Heart right ventricle (tissue), 16 donors: ENCODE results near the gene ATN1. TPM values are rescaled to one million over a fixed set of nuclear protein-coding genes. Genes with fewer than 3 reads are reported as not detected.
"Not testable (repeated sequence)": the region's sequence is repeated elsewhere in the genome, so short reads cannot be mapped to it uniquely, and the experiment has no call there.

Source experiments
- ATAC-seq, 8 donors: fragments of 200-7000 bp; cut with Tn5 transposase; one replicate each; pipeline ENCODE4 v1.9.1; 2020; ENCODE audit warnings: mild to moderate bottlenecking in 8 of 8, moderate library complexity in 8 of 8, moderate number of reproducible peaks in 1 of 8
- DNase-seq, 2 donors: peaks; one replicate each; pipeline ENCODE4 v3.0.0-alpha.2; 2020
- H3K27ac ChIP-seq, 10 donors: fragments of 200-600 bp; sonication (generic) in 2 of 10; one replicate each; pipeline versions ENCODE4 v1.5.0 to v1.8.0; 2020 to 2022; ENCODE audit warnings: mild to moderate bottlenecking in 3 of 10
- H3K27me3 ChIP-seq, 7 donors: fragments of 200-600 bp; one replicate each; pipeline ENCODE4 v1.8.0; 2021 to 2022; ENCODE audit warnings: mild to moderate bottlenecking in 2 of 7
- H3K36me3 ChIP-seq, 9 donors: fragments of 200-600 bp; sonication (generic) in 1 of 9; one replicate each; pipeline versions ENCODE4 v1.5.0 to v1.8.0; 2020 to 2022; ENCODE audit warnings: mild to moderate bottlenecking in 2 of 9
- H3K4me1 ChIP-seq, 9 donors: fragments of 200-600 bp; sonication (generic) in 1 of 9; one replicate each; pipeline versions ENCODE4 v1.5.0 to v1.8.0; 2020 to 2022; ENCODE audit warnings: mild to moderate bottlenecking in 4 of 9
- H3K4me3 ChIP-seq, 10 donors: fragments of 200-600 bp; sonication (generic) in 2 of 10; one replicate each; pipeline versions ENCODE4 v1.5.0 to v1.8.0; 2020 to 2022; ENCODE audit warnings: mild to moderate bottlenecking in 7 of 10, moderate library complexity in 2 of 10
- H3K9me3 ChIP-seq, 11 donors: fragments of 200-600 bp in 10 of 11; sonication (generic) in 2 of 11; one replicate each; pipeline versions ENCODE4 v1.5.0 to v1.8.0; 2013 to 2022; ENCODE audit warnings: mild to moderate bottlenecking in 2 of 11, control low read depth in 1 of 11, moderate library complexity in 1 of 11
- CTCF ChIP-seq, 9 donors: fragments of 200-600 bp; sonication (generic) in 2 of 9; IDR thresholded peaks; one replicate each; pipeline versions ENCODE4 v1.5.0 to v1.8.0; 2021 to 2022; ENCODE audit warnings: antibody characterized with exemption in 9 of 9, mild to moderate bottlenecking in 5 of 9, moderate library complexity in 1 of 9
- WGBS, 2 donors: extraction: QIAGEN DNeasy Blood & Tissue Kit; methylation state at CpG; one replicate each; pipeline ENCODE4 v1.1.7; 2013; ENCODE audit warnings: inconsistent platforms in 1 of 2; 5-methylcytosine and 5-hydroxymethylcytosine counted together
- intact Hi-C, 10 donors: fragments of 100-400 bp; cut with DNase I; formaldehyde crosslinking; loops; one replicate each; pipeline versions ENCODE4 v1.11.1 to v1.14.2; 2022
- polyA plus RNA-seq, 2 donors: library from polyadenylated mRNA; stranded (reverse); fragments of 200-250 nt; gene quantifications; one replicate each; pipeline ENCODE4 v1.2.3, GENCODE V29; 2013
- total RNA-seq, 10 donors: library from RNA; stranded (reverse); fragmentation: NEBNext Ultra II Directional in 3 of 10; extraction: Animal tissue kit (Norgen Biotek cat#: 25700) in 3 of 10; gene quantifications; one replicate each; pipeline versions ENCODE4 v1.2.1 to v1.2.4, GENCODE V29; 2021 to 2023
- donor health status: Arrhythmogenic right ventricular cardiomyopathy.
- donor health status: ischemic (EF 13 %, LVEDD 7.1; RV severe dilation, severe dysfunction).
- donor health status: healthy with polysubstance abuse.
- donor health status: DM: no; HTN: yes; CAD: no.
- donor health status: DM: no; HTN: no; CAD: no.
- donor health status: ischemic (EF 25% LVEDD 6.9; RV normal size, moderate dysfunction).
- donor health status: ischemic (EF 25% LVEDD 5.7; RV mildly dilated, moderate dysfunction).
- donor health status: healthy.
- donor health status: DM: yes; HTN: yes; CAD: no.
- donor health status: Ischemic cardiomyopathy.
- donor health status: ischemic (EF 35%, LVEDD 5.7; RV mildly dilated, moderate dysfunction).
- donor health status: nonischemic (EF 11% LVEDD 7.7; RV severe dilation, severe dysfunction).
- donor health status: DM: yes; HTN: yes; CAD: no.
- donor health status: PGD.
- donor health status: ischemic (EF 29% LVEDD 5.4; RV normal size, mild dysfunction).
- donor health status: nonischemic (EF 23%, LVEDD 6.1; RV moderate dilation, normal function).

Gene ATN1
- total and polyA plus RNA-seq, 12 donors: 48.7 to 96.7 (median 65.8) TPM

- WGBS, 2 donors: 84 to 88% methylated on average over 1 of the region's 1 CpG
- peaks cover 0 to 28% (median 11%) of the 10 kb centered on the region in 9 donors for H3K4me1 ChIP-seq
- ATAC-seq (no peak), DNase-seq (no peak)
- H3K9me3 ChIP-seq: no peaks in the 10 kb centered on the region
- peaks cover 0 to 21% (median 0%) of the 10 kb centered on the region in 9 donors for H3K36me3 ChIP-seq
- peak overlapping the region in 1 of 10 donors; percentile 90 for H3K27ac ChIP-seq
- no peaks in the 10 kb centered on the region for H3K27me3 ChIP-seq
- intact Hi-C loops: no loop called here
- no peak for TF ChIP-seq CTCF (IDR thresholded peaks at IDR 0.05)
- no peak overlapping the region for H3K4me3 ChIP-seq
Observed at GRCh38 chr12:6903722-6904121, 24.0 kb upstream of the ATN1 start.

- H3K27ac ChIP-seq: peak within 1 kb of the TSS; percentile 30 to 90 (median 81)
- H3K36me3 ChIP-seq: peaks cover 0 to 21% (median 0%) of the 10 kb centered on the region in 9 donors
- no peaks in the 10 kb centered on the region for H3K27me3 ChIP-seq
- H3K9me3 ChIP-seq: no peaks in the 10 kb centered on the region
- peak; percentile 93 to 98 for DNase-seq
- WGBS, 2 donors: 4 to 5% methylated on average over 34 of the region's 34 CpGs
- peak; percentile 94 to 99 (median 98) for ATAC-seq
- peaks cover 0 to 22% (median 11%) of the 10 kb centered on the region in 9 donors for H3K4me1 ChIP-seq
- TF ChIP-seq CTCF (IDR thresholded peaks at IDR 0.05): no peak
- H3K4me3 ChIP-seq: peak within 1 kb of the TSS; percentile 52 to 89 (median 76)
- intact Hi-C loops: no loop called here
Observed at GRCh38 chr12:6904280-6905276, 23.2 kb upstream of the ATN1 start, which contains the start of gene LRRC23. Gene LRRC23 (plus strand): TSS chr12:6904822. CDS start chr12:6905634, 812 bp downstream.

- intact Hi-C loops: no loop called here
- Histone ChIP-seq H3K27ac (peak overlapping the region in 6 of 10 donors; percentile 69 to 90 (median 88)), H3K4me1 (peaks cover 0 to 16% (median 11%) of the 10 kb centered on the region in 9 donors), H3K4me3 (peak overlapping the region in 7 of 10 donors; percentile 66 to 89 (median 78)), H3K27me3 (no peaks in the 10 kb centered on the region), H3K36me3 (peaks cover 0 to 21% (median 0%) of the 10 kb centered on the region in 9 donors), H3K9me3 (no peaks in the 10 kb centered on the region)
- no peak for TF ChIP-seq CTCF (IDR thresholded peaks at IDR 0.05)
- DNase-seq (no peak), ATAC-seq (peak in 1 of 8 donors; percentile 11)
- 55 to 67% methylated on average over 5 of the region's 5 CpGs for WGBS, 2 donors
Observed at GRCh38 chr12:6905414-6906040, 22.2 kb upstream of the ATN1 start.

- WGBS, 2 donors: 96% methylated on average over 11 of the region's 11 CpGs
- Histone ChIP-seq H3K27me3 (peaks cover 0 to 12% (median 0%) of the 10 kb centered on the region in 7 donors), H3K4me1 (peaks cover 0 to 16% (median 11%) of the 10 kb centered on the region in 9 donors), H3K36me3 (peaks cover 0 to 21% (median 0%) of the 10 kb centered on the region in 9 donors)
- H3K4me3 ChIP-seq, H3K27ac ChIP-seq, DNase-seq, intact Hi-C loops, H3K9me3 ChIP-seq, ATAC-seq: not testable (repeated sequence)
Observed at GRCh38 chr12:6908141-6908540, 19.6 kb upstream of the ATN1 start.
